MCF 10A (cell line): ENCODE measurements around the gene CDH6. TPM values are rescaled to one million over a fixed set of nuclear protein-coding genes. Genes with fewer than 3 reads are reported as not detected.

Source experiments
- BruUV-seq: library from RNA; stranded (reverse); fragments of 400-500 nt; replicated peaks from 2 replicates; lab custom pipeline; 2021; lab: Mats Ljungman, UMichigan
- CTCF ChIA-PET: fragments of 300-600 bp; sonication (Branson Sonifier 250); formaldehyde crosslinking; extraction: SDS; loops from one replicate; lab custom pipeline; 2021; ENCODE audit warnings: antibody characterized with exemption, inconsistent platforms; lab: Yijun Ruan, JAX
- POLR2A ChIA-PET: fragments of 300-600, 350-650 bp; sonication (Branson Sonifier 250); formaldehyde crosslinking; extraction: SDS; loops from one replicate; lab custom pipeline; 2020; ENCODE audit warnings: antibody characterized with exemption, inconsistent platforms; lab: Yijun Ruan, JAX
- DNase-seq: peaks from one replicate; pipeline ENCODE4 v3.0.0-alpha.2; 2018; ENCODE audit not compliant: unreplicated experiment
- H3K27ac Mint-ChIP-seq: one replicate; pipeline ENCODE4 v1.8.0; 2022; ENCODE audit warnings: mild to moderate bottlenecking, low read depth, mixed read lengths; ENCODE audit not compliant: unreplicated experiment
- H3K27me3 Mint-ChIP-seq: one replicate; pipeline ENCODE4 v1.8.0; 2022; ENCODE audit warnings: mixed read lengths; ENCODE audit not compliant: insufficient read depth, unreplicated experiment
- H3K36me3 Mint-ChIP-seq: one replicate; pipeline ENCODE4 v1.8.0; 2022; ENCODE audit warnings: mild to moderate bottlenecking, moderate library complexity, mixed read lengths; ENCODE audit not compliant: insufficient read depth, unreplicated experiment
- H3K4me1 Mint-ChIP-seq: one replicate; pipeline ENCODE4 v1.8.0; 2022; ENCODE audit warnings: mixed read lengths; ENCODE audit not compliant: insufficient read depth, unreplicated experiment
- H3K4me3 Mint-ChIP-seq: one replicate; pipeline ENCODE4 v1.8.0; 2022; ENCODE audit warnings: mild to moderate bottlenecking, moderate library complexity, mixed read lengths; ENCODE audit not compliant: unreplicated experiment
- H3K9me3 Mint-ChIP-seq: one replicate; pipeline ENCODE4 v1.8.0; 2022; ENCODE audit warnings: mixed read lengths; ENCODE audit not compliant: unreplicated experiment
- CTCF ChIP-seq: fragments of 200-600 bp; IDR thresholded peaks from one replicate; pipeline ENCODE4 v1.8.0; 2022; ENCODE audit warnings: antibody characterized with exemption, mild to moderate bottlenecking; ENCODE audit not compliant: unreplicated experiment
- intact Hi-C: fragments of 100-400 bp; cut with micrococcal nuclease; formaldehyde crosslinking; loops from 2 replicates; pipeline ENCODE4 v1.14.1; 2022
- total RNA-seq: library from RNA; stranded (reverse); gene quantifications from 2 replicates; pipeline ENCODE4 v1.2.3, GENCODE V29; 2022

The CDH6 gene
- total RNA-seq, 1 experiment from 2014 or later, result not detected

GRCh38 chr5:31244921-31245320, 51.4 kb downstream of the CDH6 start:
- BruUV-seq, result no TSS peak
- no peaks in the 10 kb centered on the region for H3K9me3 Mint-ChIP-seq
- ChIA-PET POLR2A (no interaction called here), CTCF (interaction anchor here (6.1 kb wide), 1 partner anchor 13 kb away, joined by 36 read pairs; no protein-coding TSS in a partner anchor)
- no peak for DNase-seq
- no peak overlapping the region for H3K4me3 Mint-ChIP-seq
- no peak overlapping the region for H3K27ac Mint-ChIP-seq
- intact Hi-C loops, result no loop called here
- H3K4me1 Mint-ChIP-seq, result no peaks in the 10 kb centered on the region
- TF ChIP-seq CTCF, result no peak
- H3K27me3 Mint-ChIP-seq, result no peaks in the 10 kb centered on the region
- H3K36me3 Mint-ChIP-seq, result no peaks in the 10 kb centered on the region

GRCh38 chr5:31247381-31247780, 53.9 kb downstream of the CDH6 start:
- Mint-ChIP-seq H3K9me3 (no peaks in the 10 kb centered on the region), H3K36me3 (no peaks in the 10 kb centered on the region), H3K4me1 (no peaks in the 10 kb centered on the region), H3K4me3 (no peak overlapping the region), H3K27ac (no peak overlapping the region), H3K27me3 (no peaks in the 10 kb centered on the region)
- POLR2A ChIA-PET, result interaction anchor here (0.7 kb wide), 1 partner anchor 599 kb away, joined by 3 read pairs; no protein-coding TSS in a partner anchor
- no peak for DNase-seq
- no peak for TF ChIP-seq CTCF
- no TSS peak for BruUV-seq
- intact Hi-C loops, result no loop called here
- CTCF ChIA-PET, result interaction anchor here (0.7 to 2.3 kb wide), 5 partner anchors 9 to 1207 kb away, joined by 3 to 10 read pairs (median 4); no protein-coding TSS in a partner anchor

GRCh38 chr5:31250201-31250600, 56.7 kb downstream of the CDH6 start:
- H3K27ac Mint-ChIP-seq, result no peak overlapping the region
- H3K4me3 Mint-ChIP-seq, result no peak overlapping the region
- CTCF ChIA-PET, result interaction anchor here (0.7 kb wide), 1 partner anchor 13 kb away, joined by 3 read pairs; no protein-coding TSS in a partner anchor
- TF ChIP-seq CTCF, result no peak
- intact Hi-C loops, result no loop called here
- POLR2A ChIA-PET, result no interaction called here
- no peaks in the 10 kb centered on the region for H3K27me3 Mint-ChIP-seq
- H3K36me3 Mint-ChIP-seq, result no peaks in the 10 kb centered on the region
- BruUV-seq, result no TSS peak
- H3K9me3 Mint-ChIP-seq, result no peaks in the 10 kb centered on the region
- H3K4me1 Mint-ChIP-seq, result no peaks in the 10 kb centered on the region
- DNase-seq, result no peak

GRCh38 chr5:31251032-31251431, 57.5 kb downstream of the CDH6 start:
- CTCF ChIA-PET, result interaction anchor here (0.7 to 1.8 kb wide), 2 partner anchors 19 to 305 kb away, joined by 3 to 4 read pairs; no protein-coding TSS in a partner anchor
- BruUV-seq, result no TSS peak

More at GRCh38 chr5:31251032-31251431, 57.5 kb downstream of the CDH6 start:
- TF ChIP-seq CTCF, result no peak
- no peak overlapping the region for H3K27ac Mint-ChIP-seq
- no peaks in the 10 kb centered on the region for H3K9me3 Mint-ChIP-seq
- peak; percentile 4 for DNase-seq
- H3K4me1 Mint-ChIP-seq, result no peaks in the 10 kb centered on the region
- H3K4me3 Mint-ChIP-seq, result no peak overlapping the region
- intact Hi-C loops, result no loop called here
- H3K36me3 Mint-ChIP-seq, result no peaks in the 10 kb centered on the region
- H3K27me3 Mint-ChIP-seq, result no peaks in the 10 kb centered on the region
- POLR2A ChIA-PET, result no interaction called here
